OCI-LY7 (cell line): ENCODE measurements around the gene CD300E. TPM values are rescaled to one million over a fixed set of nuclear protein-coding genes. Genes with fewer than 3 reads are reported as not detected.

Source experiments
- BruUV-seq: library from RNA; stranded (reverse); fragments of 400-500 nt; replicated peaks from 2 replicates; lab custom pipeline; 2021; lab: Mats Ljungman, UMichigan
- CTCF ChIA-PET: fragments of 300-600 bp; sonication (Branson Sonifier 250); formaldehyde crosslinking; loops from one replicate; lab custom pipeline; 2022; ENCODE audit warnings: antibody characterized with exemption; ENCODE audit not compliant: unreplicated experiment; lab: Charles Lee
- POLR2A ChIA-PET: fragments of 300-600 bp; sonication (Branson Sonifier 250); formaldehyde crosslinking; loops from one replicate; lab custom pipeline; 2022; ENCODE audit warnings: antibody characterized with exemption; lab: Charles Lee
- DNase-seq: peaks from one replicate; pipeline ENCODE4 v3.0.0-alpha.2; 2015; ENCODE audit warnings: low spot score
- H2AFZ ChIP-seq: fragments of 200-600 bp; sonication (generic), shearing (Covaris generic); 2 replicates; pipeline ENCODE4 v1.6.1; 2014; ENCODE audit warnings: mild to moderate bottlenecking, antibody characterized with exemption, low read length, moderate library complexity
- H3K27ac ChIP-seq: fragments of 200-600 bp; sonication (generic); 2 replicates; pipeline ENCODE4 v1.5.1; 2014; ENCODE audit warnings: mixed run types, low read depth, mild to moderate bottlenecking, moderate library complexity, low read length, inconsistent platforms; ENCODE audit not compliant: poor library complexity, severe bottlenecking
- H3K36me3 ChIP-seq: fragments of 200-600 bp; sonication (generic); 2 replicates; pipeline ENCODE4 v1.6.1; 2014; ENCODE audit warnings: mild to moderate bottlenecking, antibody characterized with exemption, low read length, moderate library complexity, mixed read lengths; ENCODE audit not compliant: insufficient read depth
- H3K4me1 ChIP-seq: fragments of 200-600 bp; sonication (generic); 2 replicates; pipeline ENCODE4 v1.5.1; 2014; ENCODE audit warnings: mild to moderate bottlenecking, low read length; ENCODE audit not compliant: insufficient read depth, poor library complexity, severe bottlenecking
- H3K4me2 ChIP-seq: fragments of 200-600 bp; sonication (generic); 2 replicates; pipeline ENCODE4 v1.6.1; 2014; ENCODE audit warnings: mild to moderate bottlenecking, low read length
- H3K4me3 ChIP-seq: fragments of 200-600 bp; sonication (generic); 2 replicates; pipeline ENCODE4 v1.5.1; 2014; ENCODE audit warnings: mild to moderate bottlenecking, low read depth, low read length; ENCODE audit not compliant: poor library complexity, severe bottlenecking
- H3K79me2 ChIP-seq: fragments of 200-600 bp; sonication (generic); 2 replicates; pipeline ENCODE4 v1.6.1; 2016; ENCODE audit warnings: low read depth, mild to moderate bottlenecking, low read length, moderate library complexity, mixed read lengths; ENCODE audit not compliant: insufficient read depth
- H3K9me2 ChIP-seq: fragments of 200-600 bp; sonication (generic); 2 replicates; pipeline ENCODE4 v1.6.1; 2016; ENCODE audit warnings: mild to moderate bottlenecking, low read length, mixed read lengths; ENCODE audit not compliant: insufficient read depth
- H3K9me3 ChIP-seq: fragments of 200-600 bp; sonication (generic); 2 replicates; pipeline ENCODE4 v1.6.1; 2014; ENCODE audit warnings: mild to moderate bottlenecking, mixed run types, low read length, mixed read lengths
- H4K20me1 ChIP-seq: fragments of 200-600 bp; sonication (generic); 2 replicates; pipeline ENCODE4 v1.6.1; 2014; ENCODE audit warnings: mild to moderate bottlenecking, antibody characterized with exemption, low read length, moderate library complexity, mixed read lengths; ENCODE audit not compliant: insufficient read depth
- EZH2phosphoT487 ChIP-seq: fragments of 200-600 bp; sonication (generic); IDR thresholded peaks from 2 replicates; pipeline ENCODE4 v1.6.1; 2018; ENCODE audit warnings: low read depth, borderline replicate concordance, mild to moderate bottlenecking, mixed run types, antibody characterized with exemption, low read length, moderate library complexity, mixed read lengths
- intact Hi-C: fragments of 100-400 bp; cut with micrococcal nuclease; formaldehyde crosslinking; loops from one replicate; pipeline ENCODE4 v1.10.0; 2022; ENCODE audit not compliant: unreplicated experiment
- total RNA-seq, 2 experiments: library from RNA; depleted of rRNA in 1 of 2; stranded (reverse); fragments of >200 nt in 1 of 2; shearing (Covaris generic) in 1 of 2; gene quantifications; 2 replicates each; pipeline ENCODE4 v1.2.3, GENCODE V29; 2014 to 2022
- TF ChIP-seq, protein P1 (sequence below): fragments of 200-600 bp; sonication (generic); conservative IDR thresholded peaks from 2 replicates; pipeline ENCODE4 v1.5.1; 2014; ENCODE audit warnings: mild to moderate bottlenecking, antibody characterized with exemption, low read length, moderate library complexity, mixed read lengths

CD300E gene
- total RNA-seq, 2 experiments from 2014 or later: not detected

DNA sequence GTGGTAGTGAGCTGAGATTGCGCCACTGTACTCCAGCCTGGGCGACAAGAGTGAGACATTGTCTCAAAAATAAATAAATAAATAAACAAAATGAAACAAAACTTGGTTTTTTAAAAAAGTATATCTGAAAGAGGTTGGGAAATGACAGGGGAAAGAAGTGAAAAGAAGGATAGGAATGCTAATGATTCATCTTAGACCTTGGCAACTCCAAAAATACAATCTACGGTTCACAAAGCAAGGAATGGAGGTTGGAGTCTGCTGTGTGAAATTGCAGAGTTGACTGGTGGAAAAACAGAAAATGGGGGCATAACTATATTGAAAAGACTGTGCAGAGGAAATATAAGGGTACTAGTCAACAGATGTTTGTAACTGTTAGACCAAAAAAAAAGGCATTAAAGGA, 40.0 kb upstream of the CD300E start:
- no TSS peak for BruUV-seq
- H3K36me3 ChIP-seq: no peaks in the 10 kb centered on the region
- no peaks in the 10 kb centered on the region for H3K4me1 ChIP-seq
- no peak overlapping the region for H2AFZ ChIP-seq
- intact Hi-C loops: no loop called here
- no peak overlapping the region for H3K4me3 ChIP-seq
- no peaks in the 10 kb centered on the region for H3K9me2 ChIP-seq
- H3K79me2 ChIP-seq: no peaks in the 10 kb centered on the region
- POLR2A ChIA-PET: interaction anchor here (1.7 kb wide), 1 partner anchor 11 kb away, joined by 7 read pairs; no protein-coding TSS in a partner anchor
- no peak overlapping the region for H3K4me2 ChIP-seq
- CTCF ChIA-PET: interaction anchor here (0.6 kb wide), 1 partner anchor 75 kb away, joined by 3 read pairs; no protein-coding TSS in a partner anchor
- H3K9me3 ChIP-seq: no peaks in the 10 kb centered on the region
- DNase-seq: no peak
- TF ChIP-seq EZH2phosphoT487: no peak
- TF ChIP-seq, protein P1, sequence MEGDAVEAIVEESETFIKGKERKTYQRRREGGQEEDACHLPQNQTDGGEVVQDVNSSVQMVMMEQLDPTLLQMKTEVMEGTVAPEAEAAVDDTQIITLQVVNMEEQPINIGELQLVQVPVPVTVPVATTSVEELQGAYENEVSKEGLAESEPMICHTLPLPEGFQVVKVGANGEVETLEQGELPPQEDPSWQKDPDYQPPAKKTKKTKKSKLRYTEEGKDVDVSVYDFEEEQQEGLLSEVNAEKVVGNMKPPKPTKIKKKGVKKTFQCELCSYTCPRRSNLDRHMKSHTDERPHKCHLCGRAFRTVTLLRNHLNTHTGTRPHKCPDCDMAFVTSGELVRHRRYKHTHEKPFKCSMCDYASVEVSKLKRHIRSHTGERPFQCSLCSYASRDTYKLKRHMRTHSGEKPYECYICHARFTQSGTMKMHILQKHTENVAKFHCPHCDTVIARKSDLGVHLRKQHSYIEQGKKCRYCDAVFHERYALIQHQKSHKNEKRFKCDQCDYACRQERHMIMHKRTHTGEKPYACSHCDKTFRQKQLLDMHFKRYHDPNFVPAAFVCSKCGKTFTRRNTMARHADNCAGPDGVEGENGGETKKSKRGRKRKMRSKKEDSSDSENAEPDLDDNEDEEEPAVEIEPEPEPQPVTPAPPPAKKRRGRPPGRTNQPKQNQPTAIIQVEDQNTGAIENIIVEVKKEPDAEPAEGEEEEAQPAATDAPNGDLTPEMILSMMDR: no peak
- no peak overlapping the region for H3K27ac ChIP-seq
- H4K20me1 ChIP-seq: no peaks in the 10 kb centered on the region

DNA sequence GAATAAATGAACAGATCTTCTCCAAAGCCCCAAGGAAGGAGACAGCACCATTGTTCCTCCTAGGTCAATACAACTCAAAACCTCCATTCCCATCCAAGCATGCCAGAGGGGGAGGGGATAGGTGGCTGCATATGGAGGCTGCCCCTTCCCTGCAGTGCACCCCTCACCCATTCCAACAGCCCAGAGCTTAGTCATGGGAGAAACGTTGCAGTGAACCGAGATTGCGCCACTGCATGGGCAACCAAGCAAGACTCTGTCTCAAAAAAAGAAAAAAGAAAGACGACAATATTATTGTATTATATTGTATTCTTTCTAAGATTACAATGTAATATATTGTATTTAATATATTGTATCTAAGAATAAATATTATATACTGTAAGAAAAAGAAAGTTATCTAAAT, 36.4 kb upstream of the CD300E start:
- ChIA-PET POLR2A (interaction anchor here (1.1 kb wide), 1 partner anchor 78 kb away, joined by 8 read pairs; no protein-coding TSS in a partner anchor), CTCF (interaction anchor here (0.6 to 4.2 kb wide), 2 partner anchors 60 to 77 kb away, joined by 3 to 82 read pairs; partner anchors contain the start of gene RAB37)
- DNase-seq: no peak
- TF ChIP-seq, protein P1: no peak
- Histone ChIP-seq H3K79me2 (no peaks in the 10 kb centered on the region), H3K9me3 (no peaks in the 10 kb centered on the region), H2AFZ (no peak overlapping the region), H3K36me3 (no peaks in the 10 kb centered on the region), H3K4me1 (no peaks in the 10 kb centered on the region), H3K4me2 (no peak overlapping the region), H3K9me2 (no peaks in the 10 kb centered on the region), H3K4me3 (no peak overlapping the region), H3K27ac (no peak overlapping the region), H4K20me1 (no peaks in the 10 kb centered on the region)
- no TSS peak for BruUV-seq
- intact Hi-C loops: no loop called here

DNA sequence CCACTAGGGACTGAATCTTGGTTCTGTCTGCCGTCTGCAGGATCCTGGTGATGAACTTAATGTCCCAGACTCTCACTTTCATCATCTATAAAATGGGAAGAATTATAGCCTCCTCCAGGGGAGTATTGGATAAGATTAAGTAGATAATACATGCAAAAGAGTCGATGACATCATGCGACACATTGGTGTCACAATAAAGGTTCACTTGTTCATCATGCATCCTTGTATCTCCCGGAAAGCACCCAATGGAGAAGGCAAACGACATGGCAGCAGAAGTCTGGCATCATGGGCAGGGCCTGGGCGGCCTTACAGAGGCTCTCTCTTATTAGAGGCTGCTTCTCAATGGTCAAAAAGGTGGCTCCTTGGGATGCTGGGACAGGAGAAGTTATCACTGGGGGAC, 35.1 kb upstream of the CD300E start:
- H3K36me3 ChIP-seq: no peaks in the 10 kb centered on the region

More for the DNA sequence above, 35.1 kb upstream of the CD300E start:
- POLR2A ChIA-PET: no interaction called here
- Histone ChIP-seq H3K9me2 (no peaks in the 10 kb centered on the region), H3K27ac (no peak overlapping the region), H3K79me2 (no peaks in the 10 kb centered on the region), H2AFZ (no peak overlapping the region), H3K4me2 (no peak overlapping the region), H3K9me3 (no peaks in the 10 kb centered on the region), H3K4me1 (no peaks in the 10 kb centered on the region), H4K20me1 (no peaks in the 10 kb centered on the region), H3K4me3 (no peak overlapping the region)
- no peak for DNase-seq
- intact Hi-C loops: no loop called here
- TF ChIP-seq EZH2phosphoT487: no peak
- TF ChIP-seq, protein P1: no peak
- CTCF ChIA-PET: interaction anchor here (0.6 to 4.2 kb wide), 2 partner anchors 19 to 78 kb away, joined by 6 to 82 read pairs; partner anchors contain the start of gene RAB37
- no TSS peak for BruUV-seq
